HG03066 (cell line): ENCODE measurements around the gene PSMB8.

Experiments used
- ATAC-seq: cut with Tn5 transposase; IDR thresholded peaks from one replicate; pipeline ENCODE4 v1.9.1; 2021; ENCODE audit warnings: low read depth; ENCODE audit not compliant: unreplicated experiment

The PSMB8 gene

GRCh38 chr6:32799740-32800139 is 44.1 kb downstream of the PSMB8 start:
- ATAC-seq: no peak

- ATAC-seq: no peak
These were observed 44.7 kb downstream of the PSMB8 start for GRCh38 chr6:32799168-32799567.

- ATAC-seq: no peak
These were observed 46.7 kb downstream of the PSMB8 start for GRCh38 chr6:32796848-32797776.

GRCh38 chr6:32794510-32794909 is 49.3 kb downstream of the PSMB8 start:
- no peak for ATAC-seq

- ATAC-seq: no peak
These were observed 50.9 kb downstream of the PSMB8 start for GRCh38 chr6:32792901-32793435.
